ENCODE results near the gene CPT2. TPM values are rescaled to one million over a fixed set of nuclear protein-coding genes. Genes with fewer than 3 reads are reported as not detected.
"Not testable (repeated sequence)": the region's sequence is repeated elsewhere in the genome, so short reads cannot be mapped to it uniquely, and the experiment has no call there.

The CPT2 gene
- total RNA-seq, 1 experiment from 2014 or later = 19.6 TPM

- intact Hi-C loops (cut with micrococcal nuclease) = no loop called here
- CTCF ChIA-PET = interaction anchor here (0.8 to 2.2 kb wide), 3 partner anchors 10 to 15 kb away, joined by 4 to 13 read pairs (median 4); no protein-coding TSS in a partner anchor
- H3K27me3 Mint-ChIP-seq (ENCODE audit: insufficient read depth, unreplicated experiment) = no peaks in the 10 kb centered on the region
- peaks cover 24% of the 10 kb centered on the region for H3K4me1 Mint-ChIP-seq (ENCODE audit: insufficient read depth, unreplicated experiment)
- POLR2A ChIA-PET = interaction anchor here (1.3 to 4.3 kb wide), 5 partner anchors 11 to 183 kb away, joined by 3 to 49 read pairs (median 9); partner anchors contain the start of gene CZIB
- peaks cover 14% of the 10 kb centered on the region for H3K36me3 Mint-ChIP-seq (ENCODE audit: insufficient read depth, unreplicated experiment)
- H3K27ac Mint-ChIP-seq (ENCODE audit: low read depth, unreplicated experiment) = peak overlapping the region; percentile 98
- H3K4me3 Mint-ChIP-seq (ENCODE audit: unreplicated experiment) = peak overlapping the region; percentile 94
- no TSS peak for BruUV-seq (replicated peaks)
- no peak for TF ChIP-seq CTCF (IDR thresholded peaks at IDR 0.05; ENCODE audit: unreplicated experiment)
- no peak for DNase-seq (ENCODE audit: unreplicated experiment)
- no peaks in the 10 kb centered on the region for H3K9me3 Mint-ChIP-seq (ENCODE audit: unreplicated experiment)
Observed at GRCh38 chr1:53197291-53198200, 922 bp downstream of the CPT2 start.

GRCh38 chr1:53198241-53198651 is 1.6 kb downstream of the CPT2 start:
- no peaks in the 10 kb centered on the region for H3K9me3 Mint-ChIP-seq (ENCODE audit: unreplicated experiment)
- CTCF ChIA-PET = interaction anchor here (0.6 to 2.0 kb wide), 3 partner anchors 11 to 64 kb away, joined by 3 to 4 read pairs (median 4); no protein-coding TSS in a partner anchor
- DNase-seq (ENCODE audit: unreplicated experiment) = peak; percentile 30
- POLR2A ChIA-PET = interaction anchor here (0.7 to 4.3 kb wide), 6 partner anchors 10 to 495 kb away, joined by 3 to 49 read pairs (median 6); partner anchors contain the start of gene CZIB
- peak overlapping the region; percentile 98 for H3K27ac Mint-ChIP-seq (ENCODE audit: low read depth, unreplicated experiment)
- H3K4me3 Mint-ChIP-seq (ENCODE audit: unreplicated experiment) = peak overlapping the region; percentile 94
- no TSS peak for BruUV-seq (replicated peaks)
- peaks cover 24% of the 10 kb centered on the region for H3K4me1 Mint-ChIP-seq (ENCODE audit: insufficient read depth, unreplicated experiment)
- peaks cover 18% of the 10 kb centered on the region for H3K36me3 Mint-ChIP-seq (ENCODE audit: insufficient read depth, unreplicated experiment)
- H3K27me3 Mint-ChIP-seq (ENCODE audit: insufficient read depth, unreplicated experiment) = no peaks in the 10 kb centered on the region
- no peak for TF ChIP-seq CTCF (IDR thresholded peaks at IDR 0.05; ENCODE audit: unreplicated experiment)
- intact Hi-C loops (cut with micrococcal nuclease) = no loop called here

- no TSS peak for BruUV-seq (replicated peaks)
- peak overlapping the region; percentile 36 for H3K27ac Mint-ChIP-seq (ENCODE audit: low read depth, unreplicated experiment)
- intact Hi-C loops (cut with micrococcal nuclease) = no loop called here
- H3K36me3 Mint-ChIP-seq (ENCODE audit: insufficient read depth, unreplicated experiment) = peaks cover 41% of the 10 kb centered on the region
- CTCF ChIA-PET = interaction anchor here (0.7 kb wide), 1 partner anchor 234 kb away, joined by 3 read pairs; no protein-coding TSS in a partner anchor
- POLR2A ChIA-PET = interaction anchor here (0.8 to 5.1 kb wide), 4 partner anchors 10 to 21 kb away, joined by 3 to 46 read pairs (median 8); partner anchors contain the start of gene CZIB
- no peak overlapping the region for H3K4me3 Mint-ChIP-seq (ENCODE audit: unreplicated experiment)
- peaks cover 13% of the 10 kb centered on the region for H3K4me1 Mint-ChIP-seq (ENCODE audit: insufficient read depth, unreplicated experiment)
- TF ChIP-seq CTCF (IDR thresholded peaks at IDR 0.05; ENCODE audit: unreplicated experiment) = no peak
- no peak for DNase-seq (ENCODE audit: unreplicated experiment)
- H3K9me3 Mint-ChIP-seq (ENCODE audit: unreplicated experiment) = no peaks in the 10 kb centered on the region
- no peaks in the 10 kb centered on the region for H3K27me3 Mint-ChIP-seq (ENCODE audit: insufficient read depth, unreplicated experiment)
Observed at GRCh38 chr1:53203466-53203865, 6.8 kb downstream of the CPT2 start.

- not testable (repeated sequence) for H3K4me3 Mint-ChIP-seq (ENCODE audit: unreplicated experiment); H3K9me3 Mint-ChIP-seq (ENCODE audit: unreplicated experiment)
Observed at GRCh38 chr1:53205496-53205895, 8.9 kb downstream of the CPT2 start.

GRCh38 chr1:53206083-53206685 is 9.6 kb downstream of the CPT2 start:
- CTCF ChIA-PET; H3K27me3 Mint-ChIP-seq (ENCODE audit: insufficient read depth, unreplicated experiment); intact Hi-C loops (cut with micrococcal nuclease); H3K27ac Mint-ChIP-seq (ENCODE audit: low read depth, unreplicated experiment); H3K4me1 Mint-ChIP-seq (ENCODE audit: insufficient read depth, unreplicated experiment); H3K9me3 Mint-ChIP-seq (ENCODE audit: unreplicated experiment); DNase-seq (ENCODE audit: unreplicated experiment); POLR2A ChIA-PET; BruUV-seq (replicated peaks); H3K4me3 Mint-ChIP-seq (ENCODE audit: unreplicated experiment): not testable (repeated sequence)
- peaks cover 63% of the 10 kb centered on the region for H3K36me3 Mint-ChIP-seq (ENCODE audit: insufficient read depth, unreplicated experiment)

More at GRCh38 chr1:53205496-53205895, 8.9 kb downstream of the CPT2 start:
- Mint-ChIP-seq H3K4me1 (ENCODE audit: insufficient read depth, unreplicated experiment) (peaks cover 13% of the 10 kb centered on the region), H3K36me3 (ENCODE audit: insufficient read depth, unreplicated experiment) (peaks cover 61% of the 10 kb centered on the region)
- intact Hi-C loops (cut with micrococcal nuclease); H3K27ac Mint-ChIP-seq (ENCODE audit: low read depth, unreplicated experiment); POLR2A ChIA-PET; BruUV-seq (replicated peaks); DNase-seq (ENCODE audit: unreplicated experiment); CTCF ChIA-PET; H3K27me3 Mint-ChIP-seq (ENCODE audit: insufficient read depth, unreplicated experiment): not testable (repeated sequence)
